ENCODE measurements around the gene DSCAML1. TPM values are rescaled to one million over a fixed set of nuclear protein-coding genes. Genes with fewer than 3 reads are reported as not detected.

DSCAML1 gene
- total RNA-seq, 1 experiment from 2014 or later, result 0.15 TPM

DNA sequence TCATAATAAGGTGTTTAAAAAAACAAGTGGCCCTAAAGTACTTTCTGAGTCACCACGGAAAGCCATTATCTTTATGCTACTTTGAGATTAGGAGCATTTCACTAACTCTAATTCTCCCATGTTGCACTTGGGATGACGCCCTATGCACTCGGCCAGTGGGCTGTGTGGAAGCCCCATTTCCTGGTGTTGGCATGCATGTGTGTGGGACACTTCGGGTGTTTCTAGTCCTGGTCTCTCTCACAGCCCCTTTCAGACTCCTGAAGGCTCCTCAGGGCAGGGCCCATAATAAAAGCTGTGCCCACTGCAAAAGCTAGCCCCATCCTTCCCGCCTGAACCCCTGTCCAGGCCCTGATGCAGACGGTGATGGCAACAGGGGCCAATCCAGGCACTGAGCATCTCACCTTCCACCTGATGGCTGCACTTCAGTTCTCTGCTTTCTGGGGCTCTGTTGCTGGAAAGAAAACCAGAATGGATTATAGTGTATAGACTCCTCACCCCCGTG lies 42.4 kb upstream of the DSCAML1 start:
- no CpG with 5 or more reads among the region's 7 CpGs for WGBS (ENCODE audit: extremely low coverage, insufficient read length, low lambda C conversion rate)

More for the DNA sequence above, 42.4 kb upstream of the DSCAML1 start:
- Histone ChIP-seq H3K4me1 (ENCODE audit: insufficient read depth, low read length) (no peaks in the 10 kb centered on the region), H3K79me1 (ENCODE audit: insufficient read depth, low read depth, low read length, poor library complexity, severe bottlenecking) (no peaks in the 10 kb centered on the region), H3K27ac (ENCODE audit: insufficient read length, low read depth, low read length) (no peak overlapping the region), H4K8ac (replicated peaks; ENCODE audit: insufficient read length, low read depth, low read length) (no peak overlapping the region), H2BK15ac (ENCODE audit: low read depth, low read length) (no peak overlapping the region), H3T11ph (ENCODE audit: low read length) (no peak overlapping the region), H2AK5ac (ENCODE audit: insufficient read length, low read length) (no peak overlapping the region), H3K27me3 (ENCODE audit: insufficient read depth, low read length) (no peaks in the 10 kb centered on the region), H2BK12ac (ENCODE audit: insufficient read length, low read depth, low read length) (no peak overlapping the region), H4K5ac (ENCODE audit: insufficient read length, low read depth, low read length) (no peak overlapping the region), H2AFZ (ENCODE audit: low read length) (no peak overlapping the region), H4K91ac (ENCODE audit: insufficient read length, low read depth, low read length) (no peak overlapping the region), H3K79me2 (ENCODE audit: insufficient read depth, low read length) (no peaks in the 10 kb centered on the region), H3K9me3 (ENCODE audit: control insufficient read depth, low read depth, low read length) (no peaks in the 10 kb centered on the region), H3K18ac (ENCODE audit: insufficient read length, low read depth, low read length) (no peak overlapping the region), H4K20me1 (ENCODE audit: control insufficient read depth, insufficient read depth, insufficient read length) (peaks cover 2% of the 10 kb centered on the region), H2BK20ac (ENCODE audit: low read depth, low read length, poor library complexity, severe bottlenecking) (no peak overlapping the region), H3K23me2 (ENCODE audit: insufficient read length, low read depth, low read length, poor library complexity, severe bottlenecking) (no peaks in the 10 kb centered on the region), H3K9ac (ENCODE audit: extremely low read depth, insufficient read length, low read length) (no peak overlapping the region), H3K4ac (ENCODE audit: low read depth, low read length) (no peak overlapping the region), H3K4me2 (ENCODE audit: insufficient read depth, insufficient read length, low read length) (no peak overlapping the region), H3K56ac (ENCODE audit: insufficient read length, low read depth, low read length) (no peak overlapping the region), H2BK120ac (ENCODE audit: low read depth, low read length, poor library complexity, severe bottlenecking) (no peak overlapping the region), H2BK5ac (ENCODE audit: insufficient read length, low read length) (no peak overlapping the region), H3K14ac (ENCODE audit: insufficient read depth, low read length) (no peak overlapping the region), H3K23ac (ENCODE audit: insufficient read length, low read depth, low read length) (no peak overlapping the region)
- H3K27me3 Mint-ChIP-seq (ENCODE audit: low read depth), result peaks cover 3% of the 10 kb centered on the region
- no peak overlapping the region for H3K4me3 Mint-ChIP-seq
- TF ChIP-seq, protein P1, sequence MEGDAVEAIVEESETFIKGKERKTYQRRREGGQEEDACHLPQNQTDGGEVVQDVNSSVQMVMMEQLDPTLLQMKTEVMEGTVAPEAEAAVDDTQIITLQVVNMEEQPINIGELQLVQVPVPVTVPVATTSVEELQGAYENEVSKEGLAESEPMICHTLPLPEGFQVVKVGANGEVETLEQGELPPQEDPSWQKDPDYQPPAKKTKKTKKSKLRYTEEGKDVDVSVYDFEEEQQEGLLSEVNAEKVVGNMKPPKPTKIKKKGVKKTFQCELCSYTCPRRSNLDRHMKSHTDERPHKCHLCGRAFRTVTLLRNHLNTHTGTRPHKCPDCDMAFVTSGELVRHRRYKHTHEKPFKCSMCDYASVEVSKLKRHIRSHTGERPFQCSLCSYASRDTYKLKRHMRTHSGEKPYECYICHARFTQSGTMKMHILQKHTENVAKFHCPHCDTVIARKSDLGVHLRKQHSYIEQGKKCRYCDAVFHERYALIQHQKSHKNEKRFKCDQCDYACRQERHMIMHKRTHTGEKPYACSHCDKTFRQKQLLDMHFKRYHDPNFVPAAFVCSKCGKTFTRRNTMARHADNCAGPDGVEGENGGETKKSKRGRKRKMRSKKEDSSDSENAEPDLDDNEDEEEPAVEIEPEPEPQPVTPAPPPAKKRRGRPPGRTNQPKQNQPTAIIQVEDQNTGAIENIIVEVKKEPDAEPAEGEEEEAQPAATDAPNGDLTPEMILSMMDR (conservative IDR thresholded peaks at IDR 0.05), result no peak
- H3K27ac Mint-ChIP-seq, result no peak overlapping the region
- peaks cover 14 to 15% of the 10 kb centered on the region in 2 experiments for H3K4me1 Mint-ChIP-seq
- H3K9me3 Mint-ChIP-seq, result no peaks in the 10 kb centered on the region
- DNase-seq, result peak; percentile 18
- peaks cover 0 to 10% (median 0%) of the 10 kb centered on the region in 3 experiments; a peak in 2 of 7 replicates for H3K36me3 Mint-ChIP-seq (ENCODE audit: insufficient read depth in 1 of 3, low read depth in 3 of 3)

Data from H9 (cell line).